H1 (cell line): ENCODE data around the gene ZNF521. TPM values are rescaled to one million over a fixed set of nuclear protein-coding genes. Genes with fewer than 3 reads are reported as not detected.

Experiments
- BACH1 ChIP-seq: IDR thresholded peaks from 2 replicates; pipeline ENCODE4 v1.6.1; 2012; ENCODE audit warnings: low read length, improper control_type of control experiment
- SIX5 ChIP-seq: IDR thresholded peaks from 2 replicates; pipeline ENCODE4 v1.6.1; 2011; ENCODE audit warnings: mild to moderate bottlenecking, low read depth, low read length
- TAF1 ChIP-seq: IDR thresholded peaks from 2 replicates; pipeline ENCODE4 v1.6.1; 2011; ENCODE audit warnings: mild to moderate bottlenecking, low read depth, low read length
- ZNF274 ChIP-seq: IDR thresholded peaks from 2 replicates; pipeline ENCODE4 v1.7.0; 2012; ENCODE audit warnings: low read length, borderline replicate concordance; ENCODE audit errors: extremely low read depth
- polyA plus RNA-seq, 7 experiments: library from polyadenylated mRNA; depleted of rRNA in 3 of 7; stranded (reverse) in 5 of 7; unstranded in 2 of 7; fragments of >200 nt in 5 of 7; fragments of 200-250 nt in 2 of 7; gene quantifications; 1 replicate in 5 of 7; 2 replicates in 1 of 7; 4 replicates in 1 of 7; pipeline versions ENCODE4 v1.2.1 to v1.2.3, GENCODE V29; 2011 to 2013; ENCODE audit warnings: missing spikeins in 2 of 7, mixed read lengths in 2 of 7
- total RNA-seq: library from RNA; stranded (reverse); fragmentation: NEBNext Ultra II Directional; extraction: Animal tissue kit (Norgen Biotek cat#: 25700); gene quantifications from 2 replicates; pipeline ENCODE4 v1.2.1, GENCODE V29; 2021

The ZNF521 gene
- total and polyA plus RNA-seq, 2 of the 8 experiments (the other 6 are each of a cell fraction or from before 2014, with no cell fraction given): 9.5 to 15.8 TPM

DNA sequence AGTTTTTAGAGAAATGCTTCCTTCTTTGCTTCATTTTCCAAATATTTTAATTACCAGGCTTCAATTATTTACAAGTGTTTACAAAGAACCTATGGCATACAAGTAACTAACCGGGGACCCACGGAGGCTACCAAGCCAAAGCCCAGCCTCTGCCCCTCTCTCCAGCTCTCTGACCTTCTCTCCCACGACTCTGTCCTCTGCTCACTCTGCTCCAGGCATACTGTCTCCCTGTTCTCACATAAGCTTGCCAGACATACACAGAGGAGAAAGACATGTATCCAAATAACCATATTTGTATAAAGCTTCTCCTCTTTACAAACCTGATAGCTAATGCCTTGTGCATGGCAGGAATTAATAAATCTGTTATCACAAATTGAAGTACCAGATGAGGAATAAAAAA is 141.3 kb downstream of the ZNF521 start (continued):
- TF ChIP-seq TAF1 (no peak), ZNF274 (no peak), SIX5 (no peak), BACH1 (no peak)
- TF ChIP-seq, all 59 proteins: peak for 0
